Right ventricle myocardium superior (tissue), 1 donor: ENCODE results near the gene HNRNPDL. TPM values are rescaled to one million over a fixed set of nuclear protein-coding genes. Genes with fewer than 3 reads are reported as not detected.
A peak's percentile ranks its signal among the peaks of the same experiment; 100 is the strongest.
"Not testable (repeated sequence)": the region's sequence is repeated elsewhere in the genome, so short reads cannot be mapped to it uniquely, and the experiment has no call there.

ENCODE experiments used
- ATAC-seq: fragments of 200-7000 bp; cut with Tn5 transposase; one replicate; pipeline ENCODE4 v1.9.1; 2020; ENCODE audit warnings: mild to moderate bottlenecking; ENCODE audit not compliant: poor library complexity
- DNase-seq: peaks from one replicate; pipeline ENCODE4 v3.0.0-alpha.2; 2020
- intact Hi-C: fragments of 100-400 bp; cut with DNase I; formaldehyde crosslinking; loops from one replicate; pipeline ENCODE4 v1.11.2; 2022
- long read RNA-seq: library from polyadenylated mRNA; unstranded; transcript quantifications from one replicate; pipeline ENCODE4 v2.0.0, GENCODE V29; 2021
- total RNA-seq: library from RNA; stranded (reverse); fragmentation: NEBNext Ultra II Directional; extraction: Animal tissue kit (Norgen Biotek cat#: 25700); gene quantifications from one replicate; pipeline ENCODE4 v1.2.1, GENCODE V29; 2021
- donor health status: DM: no; HTN: yes; CAD: no; lungs with severe emphysema.

Gene HNRNPDL
- total RNA-seq, result 104 TPM
- long read RNA-seq, transcript HNRNPDL-201 (8 exons, 3,781 nt), result major isoform, 94 of 147 reads
- long read RNA-seq, transcript HNRNPDL-204 (7 exons, 2,404 nt), result minor isoform, 27 of 147 reads
- long read RNA-seq, partial matches to known transcripts, result 15 of 147 reads
- long read RNA-seq, other reads (novel, unspliced or antisense), result 6 of 147 reads

GRCh38 chr4:82430193-82430963, at the start of gene HNRNPDL, which contains the start of gene ENOPH1:
TSS of gene HNRNPDL (minus strand) at chr4:82430462. CDS start at chr4:82429690, 772 bp downstream.
TSS of gene ENOPH1 (plus strand) at chr4:82430590. CDS start at chr4:82430830, 240 bp downstream.
- DNase-seq (peak; percentile 98), ATAC-seq (peak; percentile 91)
- intact Hi-C loops, result loop anchor here (2.0 to 10.0 kb wide), 3 partner anchors 56 to 464 kb away; partner anchors contain the start of gene SEC31A

DNA sequence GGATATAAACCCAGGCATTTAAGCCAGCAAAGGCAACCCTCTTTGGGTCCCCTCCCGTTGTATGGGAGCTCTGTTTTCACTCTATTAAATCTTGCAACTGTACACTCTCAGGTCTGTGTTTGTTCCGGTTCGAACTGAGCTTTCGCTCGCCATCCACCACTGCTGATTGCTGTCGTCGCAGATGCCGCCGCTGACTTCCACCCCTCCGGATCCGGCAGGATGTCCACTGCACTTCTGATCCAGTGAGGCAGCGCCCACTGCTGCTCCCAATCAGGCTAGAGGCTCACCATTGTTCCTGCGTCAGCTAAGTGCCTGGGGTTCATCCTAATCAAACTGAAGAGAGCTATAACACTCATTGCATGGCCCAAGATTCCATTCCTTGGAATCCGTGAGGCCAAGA, 49.3 kb upstream of the HNRNPDL start:
- no peak for DNase-seq
- intact Hi-C loops, result no loop called here
- ATAC-seq, result no peak

DNA sequence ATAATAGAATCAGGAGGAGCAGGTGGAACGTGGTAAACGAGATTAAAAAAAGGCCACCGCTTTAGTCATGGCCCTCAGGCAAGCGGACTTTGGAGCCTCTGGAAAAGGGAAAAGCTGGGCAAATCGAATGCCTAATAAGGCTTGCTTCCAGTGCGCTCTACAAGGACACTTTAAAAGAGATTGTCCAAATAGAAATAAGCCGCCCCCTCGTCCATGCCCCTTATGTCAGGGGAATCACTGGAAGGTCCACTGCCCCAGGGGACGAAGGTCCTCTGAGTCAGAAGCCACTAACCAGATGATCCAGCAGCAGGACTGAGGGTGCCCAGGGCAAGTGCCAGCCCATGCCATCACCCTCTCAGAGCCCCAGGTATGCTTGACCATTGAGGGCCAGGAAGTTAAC, 47.2 kb upstream of the HNRNPDL start:
- DNase-seq, intact Hi-C loops, ATAC-seq: not testable (repeated sequence)

DNA sequence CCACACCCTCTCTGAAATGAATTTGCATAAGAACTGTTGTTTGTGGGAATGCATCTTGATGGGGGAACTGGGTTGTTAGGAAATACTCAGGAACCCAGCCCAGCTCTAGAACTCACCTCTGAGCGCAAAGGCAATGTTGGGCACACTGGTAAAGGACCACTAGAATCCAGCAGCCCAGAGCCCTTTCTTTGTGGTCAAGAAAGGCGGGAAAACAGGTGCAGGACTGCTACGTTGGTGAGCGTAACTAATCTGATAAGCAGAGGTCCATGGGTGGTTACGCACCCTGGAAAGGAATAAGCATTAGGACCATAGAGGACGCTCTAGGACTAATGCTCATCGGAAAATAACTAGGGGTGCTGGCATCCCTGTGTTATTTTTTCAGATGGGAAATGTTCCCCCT, 45.7 kb upstream of the HNRNPDL start:
- intact Hi-C loops, DNase-seq, ATAC-seq: not testable (repeated sequence)

DNA sequence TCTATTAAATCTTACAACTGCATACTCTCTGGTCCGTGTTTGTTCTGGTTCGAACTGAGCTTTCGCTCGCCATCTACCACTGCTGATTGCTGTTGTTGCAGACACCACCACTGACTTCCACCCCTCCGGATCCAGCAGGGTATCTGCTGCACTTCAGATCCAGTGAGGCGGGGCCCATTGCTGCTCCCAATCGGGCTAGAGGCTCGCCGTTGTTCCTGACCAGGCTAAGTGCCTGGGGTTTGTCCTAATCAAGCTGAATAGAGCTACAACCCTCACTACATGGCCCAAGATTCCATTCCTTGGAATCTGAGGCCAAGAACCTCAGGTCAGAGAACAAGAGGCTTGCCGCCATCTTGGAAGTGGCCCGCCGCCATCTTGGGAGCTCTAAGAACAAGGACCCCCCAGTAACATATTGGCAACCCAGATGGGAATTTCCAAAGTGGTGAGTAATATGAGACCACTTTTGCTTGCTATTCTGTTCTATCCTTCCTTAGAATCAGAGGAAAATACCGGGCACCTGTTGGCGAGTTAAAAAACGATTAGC, 43.4 kb upstream of the HNRNPDL start:
- intact Hi-C loops, result no loop called here
- ATAC-seq, result no peak
- no peak for DNase-seq

DNA sequence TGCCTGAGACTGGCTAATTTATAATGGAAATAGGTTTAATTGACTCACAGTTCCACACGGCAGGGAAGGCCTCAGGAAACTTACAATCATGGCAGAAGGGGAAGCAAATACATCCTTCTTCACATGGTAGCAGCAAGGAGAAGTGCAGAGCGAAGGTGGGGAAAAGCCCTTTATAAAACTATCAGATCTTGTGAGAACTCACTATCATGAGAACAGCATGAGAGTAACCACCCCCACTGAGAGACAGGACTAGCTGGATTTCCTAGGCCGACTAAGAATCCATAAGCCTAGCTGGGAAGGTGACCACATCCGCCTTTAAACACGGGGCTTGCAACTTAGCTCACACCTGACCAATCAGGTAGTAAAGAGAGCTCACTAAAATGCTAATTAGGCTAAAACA, 42.8 kb upstream of the HNRNPDL start:
- intact Hi-C loops, ATAC-seq, DNase-seq: not testable (repeated sequence)

DNA sequence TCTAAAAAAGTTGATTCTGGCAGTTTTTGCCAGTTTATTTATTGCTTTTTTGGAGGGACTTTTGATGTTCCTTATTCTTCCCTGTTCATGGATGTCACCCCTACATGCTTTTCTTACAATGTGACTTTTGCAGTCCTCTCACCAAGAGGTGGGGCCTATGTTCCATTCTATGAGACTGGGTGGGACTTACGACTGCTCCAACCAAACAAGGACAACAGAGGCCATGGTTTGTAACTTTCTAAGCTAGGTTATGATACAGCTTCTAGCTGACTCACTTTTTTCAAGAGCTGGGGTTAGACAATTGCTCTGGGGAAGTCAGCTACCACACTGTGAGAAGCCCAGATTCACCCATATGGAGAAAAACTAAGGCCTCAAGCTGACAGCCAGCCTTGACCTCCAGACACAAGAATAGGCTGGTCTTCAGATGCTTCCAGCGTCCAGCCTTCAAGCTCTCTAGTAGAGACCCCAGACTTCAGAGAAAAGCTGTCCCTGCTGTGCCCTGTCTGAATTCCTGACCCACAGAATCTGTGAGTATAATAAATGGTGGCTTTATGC, 39.6 kb upstream of the HNRNPDL start:
- ATAC-seq (peak; percentile 56), DNase-seq (no peak)
- intact Hi-C loops, result loop anchor here (10.0 kb wide), 2 partner anchors 425 to 795 kb away; partner anchors contain the start of gene SEC31A

- no peak for ATAC-seq
- intact Hi-C loops, result loop anchor here (10.0 kb wide), 2 partner anchors 427 to 797 kb away; partner anchors contain the start of gene SEC31A
These were observed 37.2 kb upstream of the HNRNPDL start for GRCh38 chr4:82467471-82467870.

DNA sequence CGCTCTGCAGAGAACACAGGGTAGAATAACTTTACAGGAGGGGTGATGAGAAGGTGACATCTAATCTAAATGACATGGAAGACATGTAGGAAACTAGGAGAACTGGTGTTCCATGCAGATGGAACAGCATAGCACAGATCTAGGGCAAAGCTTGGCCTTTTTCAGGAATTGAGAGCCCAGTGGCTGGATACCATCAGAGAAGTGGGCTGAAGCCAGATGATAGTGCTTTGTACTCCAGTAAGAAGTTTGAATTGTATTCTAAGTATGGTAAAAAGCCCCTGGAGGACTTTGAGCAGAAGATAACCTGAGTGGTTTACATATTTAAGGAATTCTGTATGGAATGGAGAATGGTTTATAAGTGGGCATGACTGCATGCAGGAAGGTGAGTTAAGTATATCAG, 33.0 kb upstream of the HNRNPDL start:
- no peak for DNase-seq
- ATAC-seq, result no peak
- intact Hi-C loops, result loop anchor here (5.0 to 10.0 kb wide), 3 partner anchors 274 to 802 kb away; partner anchors contain the start of gene SEC31A

More at GRCh38 chr4:82467471-82467870, 37.2 kb upstream of the HNRNPDL start:
- no peak for DNase-seq

DNA sequence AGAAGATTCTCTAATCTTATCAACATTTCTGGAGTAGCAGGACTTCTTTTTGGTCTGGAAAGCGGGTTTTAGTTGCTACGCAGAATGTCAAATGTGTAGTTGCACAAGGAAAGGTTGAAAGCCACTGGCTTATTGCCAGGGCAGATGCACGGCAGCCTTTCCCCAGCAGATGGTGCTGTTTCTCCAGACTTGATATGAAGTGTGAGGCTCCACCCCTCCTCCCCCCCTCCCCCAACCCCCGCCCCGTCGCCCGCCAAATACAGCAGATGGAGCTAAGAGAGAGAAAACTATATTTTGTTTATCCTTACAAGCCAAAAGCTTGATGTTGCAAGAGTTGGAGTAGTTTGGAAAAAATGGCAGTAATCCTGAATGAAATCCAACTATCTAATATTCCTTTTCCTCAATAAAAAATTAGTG, 32.2 kb upstream of the HNRNPDL start:
- DNase-seq (peak; percentile 88), ATAC-seq (peak; percentile 91)
- intact Hi-C loops, result loop anchor here (5.0 to 10.0 kb wide), 3 partner anchors 275 to 802 kb away; partner anchors contain the start of gene SEC31A

DNA sequence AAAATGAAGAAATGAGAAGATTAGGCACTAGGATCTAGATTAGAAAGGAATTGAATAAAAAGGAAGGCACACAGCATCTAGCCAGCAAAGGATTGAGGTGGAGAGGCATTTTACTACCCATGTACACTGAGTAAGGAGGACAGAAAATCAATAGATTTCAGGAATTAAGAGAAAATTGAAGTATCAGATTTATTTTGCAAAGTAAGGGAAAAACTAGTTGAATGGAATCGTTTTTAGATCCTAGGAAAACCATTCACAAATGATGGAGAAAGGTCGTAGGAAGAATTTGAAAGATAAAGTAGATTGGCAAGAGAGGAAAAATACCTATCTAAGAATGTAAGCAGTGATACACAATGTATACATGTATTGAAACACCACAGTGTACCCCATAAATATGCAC, 31.4 kb upstream of the HNRNPDL start:
- intact Hi-C loops, result loop anchor here (5.0 to 10.0 kb wide), 3 partner anchors 276 to 803 kb away; partner anchors contain the start of gene SEC31A
- ATAC-seq, result no peak
- DNase-seq, result no peak

DNA sequence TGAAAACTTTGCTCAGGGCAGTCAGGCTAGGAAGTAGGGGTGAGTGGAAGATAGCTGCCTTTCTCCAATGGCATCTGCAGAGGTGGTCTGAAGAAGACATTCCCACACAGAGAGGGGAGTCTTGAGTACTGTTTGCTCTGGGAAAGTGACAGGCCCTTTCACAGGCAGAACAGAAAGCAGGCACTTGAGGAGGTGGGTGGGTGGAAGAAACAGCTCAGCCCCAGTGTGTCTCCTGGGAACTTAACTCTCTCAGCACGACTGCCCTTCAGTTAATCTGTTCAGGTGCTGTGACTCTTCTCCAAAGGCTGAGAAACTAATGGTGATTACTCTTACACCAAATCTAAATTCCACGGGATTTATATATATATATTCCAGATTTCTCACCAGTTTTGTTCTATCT, 28.5 kb upstream of the HNRNPDL start:
- ATAC-seq (no peak), DNase-seq (no peak)
- intact Hi-C loops, result no loop called here

GRCh38 chr4:82457266-82457665, 27.0 kb upstream of the HNRNPDL start:
- ATAC-seq (no peak), DNase-seq (no peak)
- intact Hi-C loops, result no loop called here

GRCh38 chr4:82452026-82452425, 21.8 kb upstream of the HNRNPDL start:
- DNase-seq (no peak), ATAC-seq (no peak)
- intact Hi-C loops, result no loop called here

DNA sequence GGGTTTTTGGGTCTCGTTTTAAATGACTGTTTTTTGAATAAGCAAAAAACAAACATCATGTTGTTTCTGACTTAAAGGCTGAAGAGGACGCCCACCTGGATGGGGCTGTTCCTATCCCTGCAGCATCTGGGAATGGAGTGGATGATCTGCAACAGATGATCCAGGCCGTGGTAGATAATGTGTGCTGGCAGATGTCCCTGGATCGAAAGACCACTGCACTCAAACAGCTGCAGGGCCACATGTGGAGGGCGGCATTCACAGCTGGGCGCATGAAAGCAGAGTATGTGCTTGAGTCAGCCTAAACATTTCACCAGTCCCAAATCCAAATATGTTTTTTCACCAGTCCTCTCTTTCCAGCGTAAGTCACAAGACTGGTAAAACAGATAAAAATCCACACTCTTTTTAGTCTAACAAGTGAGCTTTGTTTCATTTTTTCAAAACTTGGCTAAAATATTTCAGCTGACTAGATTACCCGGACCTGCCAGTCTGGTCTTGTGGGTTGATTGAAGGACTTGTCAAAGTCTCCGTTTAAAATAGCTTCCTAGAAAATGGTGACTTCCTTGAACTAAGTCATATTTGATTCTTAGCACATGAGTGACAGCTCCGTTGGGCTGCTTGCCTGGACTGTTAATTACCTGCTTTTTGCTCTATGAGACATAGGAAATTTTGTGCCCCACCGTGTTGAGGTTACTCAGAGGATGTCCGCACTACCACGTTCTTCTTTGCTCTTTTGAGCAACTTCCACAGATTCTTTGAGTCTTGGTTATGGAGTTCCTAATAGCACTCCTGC, 20.9 kb upstream of the HNRNPDL start:
- DNase-seq, result no peak
- ATAC-seq, result no peak
- intact Hi-C loops, result no loop called here

GRCh38 chr4:82447886-82448285, 17.6 kb upstream of the HNRNPDL start:
- DNase-seq (no peak), ATAC-seq (no peak)
- intact Hi-C loops, result no loop called here

- no peak for ATAC-seq
- no peak for DNase-seq
- intact Hi-C loops, result loop anchor here (10.0 kb wide), 2 partner anchors 154 to 456 kb away; partner anchors contain the start of gene SEC31A
These were observed 8.8 kb upstream of the HNRNPDL start for GRCh38 chr4:82439088-82439487.
